GM13977 (cell line): ENCODE measurements around the gene CMIP.

ENCODE experiments used
- DNase-seq: peaks from one replicate; pipeline ENCODE4 v3.0.0; 2012; ENCODE audit warnings: low spot score
- in situ Hi-C: fragments of 300-500 bp; cut with MboI; formaldehyde crosslinking; loops from one replicate; pipeline ENCODE4 v1.12.0; 2022; ENCODE audit warnings: low sequenced_read_pairs, low pct_unique_long_range_greater_than_20kb, mixed read lengths, inconsistent platforms; ENCODE audit not compliant: unreplicated experiment
- TF ChIP-seq, protein P1 (sequence below): IDR thresholded peaks from 2 replicates; pipeline ENCODE4 v1.5.1; 2012; ENCODE audit warnings: mild to moderate bottlenecking, control low read depth; ENCODE audit not compliant: insufficient read depth; ENCODE audit errors: extremely low read depth, missing control alignments

Gene CMIP

GRCh38 chr16:81717662-81718189 is 273.1 kb downstream of the CMIP start:
- no peak for DNase-seq
- in situ Hi-C loops, result no loop called here

GRCh38 chr16:81718637-81719036 is 274.0 kb downstream of the CMIP start:
- DNase-seq, result no peak
- in situ Hi-C loops, result no loop called here
- TF ChIP-seq, protein P1, sequence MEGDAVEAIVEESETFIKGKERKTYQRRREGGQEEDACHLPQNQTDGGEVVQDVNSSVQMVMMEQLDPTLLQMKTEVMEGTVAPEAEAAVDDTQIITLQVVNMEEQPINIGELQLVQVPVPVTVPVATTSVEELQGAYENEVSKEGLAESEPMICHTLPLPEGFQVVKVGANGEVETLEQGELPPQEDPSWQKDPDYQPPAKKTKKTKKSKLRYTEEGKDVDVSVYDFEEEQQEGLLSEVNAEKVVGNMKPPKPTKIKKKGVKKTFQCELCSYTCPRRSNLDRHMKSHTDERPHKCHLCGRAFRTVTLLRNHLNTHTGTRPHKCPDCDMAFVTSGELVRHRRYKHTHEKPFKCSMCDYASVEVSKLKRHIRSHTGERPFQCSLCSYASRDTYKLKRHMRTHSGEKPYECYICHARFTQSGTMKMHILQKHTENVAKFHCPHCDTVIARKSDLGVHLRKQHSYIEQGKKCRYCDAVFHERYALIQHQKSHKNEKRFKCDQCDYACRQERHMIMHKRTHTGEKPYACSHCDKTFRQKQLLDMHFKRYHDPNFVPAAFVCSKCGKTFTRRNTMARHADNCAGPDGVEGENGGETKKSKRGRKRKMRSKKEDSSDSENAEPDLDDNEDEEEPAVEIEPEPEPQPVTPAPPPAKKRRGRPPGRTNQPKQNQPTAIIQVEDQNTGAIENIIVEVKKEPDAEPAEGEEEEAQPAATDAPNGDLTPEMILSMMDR, result no peak

More at GRCh38 chr16:81717662-81718189, 273.1 kb downstream of the CMIP start:
- TF ChIP-seq, protein P1, result no peak

DNA sequence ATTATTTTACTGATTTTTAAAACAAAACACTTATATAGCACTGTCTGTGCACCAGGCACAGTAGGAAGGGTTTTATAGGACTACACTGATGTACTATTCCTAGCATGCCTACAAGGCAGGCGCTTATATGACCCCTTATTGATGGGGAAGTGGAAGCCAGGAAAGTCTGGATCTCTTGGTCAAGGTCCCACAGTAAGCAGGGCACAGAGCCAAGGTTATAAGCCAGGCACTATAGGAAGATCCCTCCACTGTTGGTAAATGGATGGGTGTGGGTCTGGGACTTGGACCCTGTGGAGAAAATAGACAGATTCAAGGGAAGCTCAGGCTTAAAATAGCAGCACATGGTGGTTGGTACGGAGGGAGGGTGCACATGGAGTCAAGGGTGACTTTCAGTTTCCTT is 275.4 kb downstream of the CMIP start:
- in situ Hi-C loops, result loop anchor here (10.0 kb wide), 3 partner anchors 85 to 355 kb away; no protein-coding TSS in a partner anchor
- TF ChIP-seq, protein P1, result no peak
- no peak for DNase-seq

- TF ChIP-seq, protein P1, result no peak
- in situ Hi-C loops, result loop anchor here (10.0 kb wide), 3 partner anchors 86 to 356 kb away; no protein-coding TSS in a partner anchor
These were observed 276.6 kb downstream of the CMIP start for GRCh38 chr16:81720973-81721906.

DNA sequence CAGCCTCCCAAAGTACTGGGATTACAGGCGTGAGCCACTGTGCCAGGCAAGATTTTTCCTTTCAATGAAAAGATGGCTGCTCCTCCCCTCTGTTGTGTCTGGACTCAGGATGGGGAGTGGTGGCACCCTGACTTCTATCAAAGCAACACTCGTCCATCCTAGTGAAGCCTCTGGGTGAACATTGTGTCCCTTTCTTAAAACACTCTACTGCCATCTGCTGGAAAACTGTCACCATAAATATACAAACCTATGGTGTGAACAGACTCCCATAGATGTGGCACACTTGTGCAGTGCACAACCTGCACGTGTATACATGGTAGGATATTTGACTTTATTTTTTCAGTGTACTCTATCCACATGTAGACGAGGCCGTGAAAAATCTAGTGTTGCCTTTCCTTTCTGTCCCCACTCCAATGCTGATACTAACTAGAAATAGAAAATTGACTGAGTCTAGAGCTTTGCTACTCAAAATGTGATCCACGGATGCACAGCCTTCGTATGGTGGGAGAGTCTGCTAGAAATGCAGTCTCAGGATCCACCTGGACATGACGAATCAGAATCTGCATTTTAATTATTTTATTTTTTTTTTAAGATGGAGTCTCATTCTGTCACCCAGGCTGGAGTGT is 278.6 kb downstream of the CMIP start:
- DNase-seq, result peak; percentile 71
- in situ Hi-C loops, result loop anchor here (10.0 kb wide), 3 partner anchors 88 to 358 kb away; no protein-coding TSS in a partner anchor
- TF ChIP-seq, protein P1, result peak; percentile 72

More at GRCh38 chr16:81720973-81721906, 276.6 kb downstream of the CMIP start:
- DNase-seq, result no peak

DNA sequence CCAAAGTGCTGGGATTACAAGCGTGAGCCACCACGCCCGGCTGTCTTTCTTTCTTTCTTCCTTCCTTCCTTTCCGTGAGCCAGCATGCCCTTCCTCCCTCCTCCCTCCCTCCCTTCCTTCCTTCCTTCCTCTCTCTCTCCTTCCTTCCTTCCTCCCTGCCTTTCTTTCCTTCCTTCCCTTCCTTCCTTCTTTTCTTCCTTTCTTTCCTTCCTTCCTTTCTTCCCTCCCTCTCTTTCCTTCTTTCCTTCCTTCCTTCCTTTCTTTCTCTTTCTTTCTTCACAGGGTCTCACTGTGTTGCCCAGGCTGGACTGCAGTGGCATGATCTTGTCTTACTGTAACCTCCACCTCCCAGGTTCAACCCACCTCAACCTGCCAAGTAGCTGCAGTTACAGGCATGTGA is 283.8 kb downstream of the CMIP start:
- TF ChIP-seq, protein P1, result no peak
- DNase-seq, result no peak
- in situ Hi-C loops, result loop anchor here (10.0 kb wide), 3 partner anchors 94 to 364 kb away; no protein-coding TSS in a partner anchor
